ENCODE measurements around the gene SPDYE4.

DNA sequence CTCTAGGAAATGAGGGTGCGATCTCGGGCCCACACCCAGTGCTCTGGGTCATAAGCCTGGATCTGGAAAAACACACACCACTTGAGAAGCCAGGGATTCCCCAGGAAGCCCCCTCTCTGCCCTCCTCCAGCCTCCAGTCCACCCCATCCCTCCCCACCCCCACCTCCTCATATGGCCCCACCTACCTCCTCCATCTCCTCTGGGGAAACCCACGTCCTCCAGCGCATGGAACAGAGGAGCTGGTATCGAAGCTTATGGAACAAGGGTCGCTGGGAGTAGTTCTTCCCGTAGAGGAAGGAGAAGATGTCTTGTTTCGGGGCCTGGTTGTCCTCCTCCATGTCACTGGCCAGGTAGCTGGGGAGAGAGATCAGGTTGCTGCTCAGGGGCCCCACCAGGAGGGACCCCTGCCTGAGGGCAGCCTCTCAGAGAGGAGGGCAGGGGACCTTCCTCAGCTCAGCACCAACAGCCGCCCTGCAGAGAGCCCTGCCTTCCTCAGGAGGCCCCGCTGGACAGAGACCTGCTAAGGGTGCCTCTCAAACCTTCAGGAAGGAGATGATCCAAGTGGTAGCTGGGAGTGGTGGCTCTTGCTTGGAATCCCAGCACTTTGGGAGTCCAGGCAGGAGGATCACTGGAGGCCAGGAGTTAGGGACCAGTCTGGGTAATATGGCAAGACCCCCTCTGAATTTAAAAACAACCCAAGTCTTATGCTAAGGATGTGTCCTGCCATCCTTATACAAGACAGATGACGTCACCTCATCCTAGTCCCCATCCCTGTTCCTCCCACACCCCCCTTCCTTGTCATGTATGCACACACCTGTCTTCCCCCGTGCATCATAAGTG lies 5.0 kb downstream of the SPDYE4 start:
- TF ChIP-seq EZH2 (IDR thresholded peaks at IDR 0.05; ENCODE audit: insufficient read depth, poor library complexity, severe bottlenecking) (no peak), EZH2phosphoT487 (IDR thresholded peaks at IDR 0.05; ENCODE audit: insufficient read depth, low read depth) (no peak)
